ENCODE measurements around the gene KIF25.

DNA sequence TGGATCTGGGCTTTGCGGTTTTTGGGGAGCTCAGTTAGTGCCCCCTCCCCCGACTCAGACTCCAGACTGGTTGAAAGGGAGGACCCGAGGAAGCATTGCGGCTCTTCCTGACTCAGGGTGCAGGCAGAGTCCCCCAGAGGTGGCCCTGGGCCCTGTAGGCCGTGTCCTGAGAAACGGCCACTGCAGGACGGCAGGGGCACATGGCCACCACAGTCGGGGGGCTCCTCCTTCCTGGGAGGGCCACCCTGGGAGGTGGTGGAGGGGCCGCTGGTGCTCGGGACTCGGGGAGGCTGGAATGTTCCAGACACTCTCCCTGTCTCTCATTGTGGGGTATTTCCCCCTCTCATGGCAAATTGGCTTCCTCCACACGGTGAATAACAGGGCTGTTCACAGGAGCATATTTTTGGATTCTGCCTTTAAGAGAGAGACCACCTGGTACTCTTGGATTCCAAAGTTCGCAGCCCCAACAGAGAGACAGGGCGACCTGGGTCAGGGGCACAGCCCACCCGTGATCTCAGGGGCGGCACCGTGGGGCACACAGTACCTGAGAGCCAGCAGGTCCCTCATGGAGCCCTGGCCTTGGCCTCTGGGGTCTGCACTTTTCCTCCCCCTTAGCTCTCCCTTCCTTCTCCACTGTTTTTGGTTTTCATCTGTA lies 45.8 kb downstream of the KIF25 start:
- no peak for TF ChIP-seq SIN3A (IDR thresholded peaks at IDR 0.05; ENCODE audit: borderline replicate concordance, insufficient read depth, low read length)
- no peak for TF ChIP-seq TAF1 (IDR thresholded peaks at IDR 0.05; ENCODE audit: borderline replicate concordance, insufficient read depth, low read length)

Data from PFSK-1 (cell line).